Pancreas (tissue), 10 donors: Measurements from ENCODE around the gene ARFGAP1. TPM values are rescaled to one million over a fixed set of nuclear protein-coding genes. Genes with fewer than 3 reads are reported as not detected.

Experiments used
- ATAC-seq, 4 donors: fragments of 200-7000 bp; cut with Tn5 transposase; one replicate each; pipeline versions ENCODE4 v1.8.0 to v1.9.1; 2020; ENCODE audit warnings: mild to moderate bottlenecking in 4 of 4, moderate library complexity in 4 of 4
- DNase-seq, 6 donors: peaks; one replicate each; pipeline ENCODE4 v3.0.0-alpha.2; 2020
- FAIRE-seq: peaks from 2 replicates; lab custom pipeline; 2012; peaks lifted over from hg19 to GRCh38; lab: Jason Lieb, UNC
- H3K27ac ChIP-seq, 4 donors: fragments of 200-600 bp; sonication (generic); 1 replicate in 3 of 4; 2 replicates in 1 of 4; pipeline versions ENCODE4 v1.5.0 to v1.8.0; 2020
- H3K27me3 ChIP-seq, 4 donors: fragments of 200-600 bp; one replicate each; pipeline ENCODE4 v1.8.0; 2021
- H3K36me3 ChIP-seq, 3 donors: fragments of 200-600 bp; sonication (generic) in 1 of 3; one replicate each; pipeline versions ENCODE4 v1.5.0 to v1.8.0; 2020 to 2021
- H3K4me1 ChIP-seq, 3 donors: fragments of 200-600 bp; one replicate each; pipeline ENCODE4 v1.8.0; 2021
- H3K4me3 ChIP-seq, 4 donors: fragments of 200-600 bp; sonication (generic) in 2 of 4; one replicate each; pipeline versions ENCODE4 v1.5.0 to v1.8.0; 2020 to 2021
- H3K9me3 ChIP-seq, 4 donors: fragments of 200-600 bp; one replicate each; pipeline ENCODE4 v1.8.0; 2021
- WGBS, 2 donors: extraction: QIAGEN DNeasy Blood & Tissue Kit; methylation state at CpG; one replicate each; pipeline ENCODE4 v1.1.7; 2013; 5-methylcytosine and 5-hydroxymethylcytosine counted together
- intact Hi-C, 3 donors: fragments of 100-400 bp; cut with DNase I; formaldehyde crosslinking; loops; one replicate each; pipeline versions ENCODE4 v1.11.1 to v1.14.2; 2022
- polyA plus RNA-seq, 2 donors: library from polyadenylated mRNA; stranded (reverse); fragments of 200-250 nt; gene quantifications; one replicate each; pipeline ENCODE4 v1.2.3, GENCODE V29; 2013
- total RNA-seq, 6 donors: library from RNA; stranded (reverse); fragmentation: NEBNext Ultra II Directional in 4 of 6; extraction: Animal tissue kit (Norgen Biotek cat#: 25700) in 4 of 6; gene quantifications; one replicate each; pipeline versions ENCODE4 v1.2.1 to v1.2.4, GENCODE V29; 2021 to 2023
- TF ChIP-seq, protein P1 (sequence below), 4 donors: fragments of 200-600 bp; sonication (generic) in 3 of 4; IDR thresholded peaks; one replicate each; pipeline versions ENCODE4 v1.5.0 to v1.8.0; 2021; ENCODE audit warnings: antibody characterized with exemption in 4 of 4
- donor health status: healthy with polysubstance abuse.
- donor health status: DM: no; HTN: no; CAD: no; lungs with moderate emphysema.
- donor health status: DM: no; HTN: no; CAD: no.
- donor health status: control.
- donor health status: control.
- donor health status: Bipolar disorder and iron deficiency.
- donor health status: DM: yes; HTN: yes; CAD: no.
- donor health status: DM: no; HTN: no; CAD: no.
- donor health status: DM: no; HTN: no; CAD: no.
- donor health status: DM: yes; HTN: yes; CAD: no.

The ARFGAP1 gene
- total and polyA plus RNA-seq, 8 donors: 34.0 to 251 (median 53.3) TPM

DNA sequence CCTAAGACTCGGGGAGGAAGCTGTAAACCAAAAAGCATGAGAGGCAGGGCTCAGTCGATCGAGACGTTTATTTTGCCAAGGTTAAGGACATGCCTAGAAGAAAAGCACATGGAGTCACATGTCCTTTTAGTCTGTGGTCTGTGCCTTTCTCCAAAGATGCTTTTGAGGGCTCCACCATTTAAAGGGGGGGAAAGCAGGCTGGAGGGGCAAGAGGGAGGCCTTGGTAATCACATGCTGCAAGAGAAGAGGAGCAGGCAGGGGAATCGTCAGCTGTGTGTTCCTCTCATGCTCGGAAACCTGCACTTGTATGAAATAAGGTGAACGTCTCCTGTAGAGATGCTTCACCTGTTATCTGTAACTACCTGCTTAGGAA is 47.5 kb upstream of the ARFGAP1 start:
- no peak for DNase-seq
- WGBS, 2 donors: 28% methylated on average over 7 of the region's 7 CpGs
- ATAC-seq: no peak
- H3K4me1 ChIP-seq: no peaks in the 10 kb centered on the region
- H3K36me3 ChIP-seq: no peaks in the 10 kb centered on the region
- H3K27ac ChIP-seq: no peak overlapping the region
- TF ChIP-seq, protein P1, sequence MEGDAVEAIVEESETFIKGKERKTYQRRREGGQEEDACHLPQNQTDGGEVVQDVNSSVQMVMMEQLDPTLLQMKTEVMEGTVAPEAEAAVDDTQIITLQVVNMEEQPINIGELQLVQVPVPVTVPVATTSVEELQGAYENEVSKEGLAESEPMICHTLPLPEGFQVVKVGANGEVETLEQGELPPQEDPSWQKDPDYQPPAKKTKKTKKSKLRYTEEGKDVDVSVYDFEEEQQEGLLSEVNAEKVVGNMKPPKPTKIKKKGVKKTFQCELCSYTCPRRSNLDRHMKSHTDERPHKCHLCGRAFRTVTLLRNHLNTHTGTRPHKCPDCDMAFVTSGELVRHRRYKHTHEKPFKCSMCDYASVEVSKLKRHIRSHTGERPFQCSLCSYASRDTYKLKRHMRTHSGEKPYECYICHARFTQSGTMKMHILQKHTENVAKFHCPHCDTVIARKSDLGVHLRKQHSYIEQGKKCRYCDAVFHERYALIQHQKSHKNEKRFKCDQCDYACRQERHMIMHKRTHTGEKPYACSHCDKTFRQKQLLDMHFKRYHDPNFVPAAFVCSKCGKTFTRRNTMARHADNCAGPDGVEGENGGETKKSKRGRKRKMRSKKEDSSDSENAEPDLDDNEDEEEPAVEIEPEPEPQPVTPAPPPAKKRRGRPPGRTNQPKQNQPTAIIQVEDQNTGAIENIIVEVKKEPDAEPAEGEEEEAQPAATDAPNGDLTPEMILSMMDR (IDR thresholded peaks at IDR 0.05): no peak
- no peak overlapping the region for H3K4me3 ChIP-seq
- H3K9me3 ChIP-seq: no peaks in the 10 kb centered on the region
- FAIRE-seq: no peak
- intact Hi-C loops: no loop called here
- H3K27me3 ChIP-seq: no peaks in the 10 kb centered on the region

DNA sequence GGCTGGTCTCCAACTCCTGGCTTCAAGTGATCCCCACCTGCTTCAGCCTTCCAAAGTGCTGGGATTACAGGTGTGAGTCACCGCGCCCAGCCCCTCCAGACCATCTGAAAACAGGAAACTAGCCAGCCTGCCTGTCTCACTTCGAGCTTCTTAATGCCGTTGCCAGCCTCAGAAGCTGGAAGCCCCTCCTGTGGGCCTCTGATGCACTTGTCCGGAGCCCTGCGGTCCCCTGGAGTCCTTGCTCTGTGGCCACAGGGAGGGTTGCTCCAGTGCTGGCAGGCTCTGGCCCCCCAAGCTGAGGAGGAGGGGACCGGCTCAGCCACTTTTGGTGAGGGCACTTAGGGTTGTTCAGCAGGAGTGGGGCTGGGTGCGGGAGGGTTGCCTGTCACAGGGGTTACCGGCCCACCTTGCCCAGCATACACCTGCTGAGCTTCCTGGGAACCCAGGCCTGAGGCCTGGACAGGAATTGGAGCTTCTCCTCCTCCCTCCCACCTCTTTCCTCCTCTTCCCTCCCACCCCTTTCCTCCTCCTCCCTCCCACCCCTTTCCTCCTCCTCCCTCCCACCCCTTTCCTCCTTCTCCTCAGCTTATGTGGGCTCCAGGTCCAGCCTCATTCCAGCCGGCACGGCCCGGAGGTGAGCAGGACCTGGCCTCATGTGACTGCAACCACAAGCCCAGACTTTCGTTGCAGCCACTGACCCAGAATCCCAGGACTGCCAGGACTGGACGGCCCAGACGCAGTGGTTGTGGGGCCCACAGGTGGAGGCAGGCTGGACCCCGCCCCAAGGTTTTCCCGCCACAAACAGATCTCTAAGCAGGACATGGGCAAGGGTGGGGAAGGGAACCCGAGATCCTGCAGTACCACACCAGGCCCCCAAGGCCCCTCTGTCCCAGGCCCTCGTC is 46.3 kb upstream of the ARFGAP1 start:
- Histone ChIP-seq H3K4me3 (no peak overlapping the region), H3K27ac (no peak overlapping the region), H3K27me3 (no peaks in the 10 kb centered on the region), H3K9me3 (no peaks in the 10 kb centered on the region), H3K36me3 (no peaks in the 10 kb centered on the region), H3K4me1 (no peaks in the 10 kb centered on the region)
- intact Hi-C loops: no loop called here
- TF ChIP-seq, protein P1 (IDR thresholded peaks at IDR 0.05): no peak
- FAIRE-seq (no peak), DNase-seq (peak in 1 of 6 donors; percentile 41), ATAC-seq (no peak)
- WGBS, 2 donors: 78 to 80% methylated on average over 19 of the region's 19 CpGs

DNA sequence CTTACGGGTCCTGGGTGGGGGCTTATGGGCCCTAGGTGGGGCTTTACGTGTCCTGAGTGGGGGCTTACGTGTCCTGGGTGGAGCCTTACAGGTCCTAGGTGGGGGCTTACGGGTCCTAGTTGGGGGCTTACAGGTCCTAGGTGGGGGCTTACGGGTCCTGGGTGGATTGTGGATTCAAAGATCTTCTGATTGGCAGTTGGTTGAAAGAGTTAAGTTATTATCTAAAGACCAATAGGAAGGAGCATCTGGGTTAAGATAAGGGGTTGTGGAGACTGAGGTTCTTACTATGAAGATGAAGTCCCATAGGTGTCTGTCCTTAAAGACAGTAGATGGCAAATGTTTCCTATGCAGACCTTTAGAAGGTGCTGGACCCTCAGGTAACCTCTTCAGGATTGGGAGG is 45.4 kb upstream of the ARFGAP1 start:
- intact Hi-C loops: no loop called here
- FAIRE-seq: no peak

DNA sequence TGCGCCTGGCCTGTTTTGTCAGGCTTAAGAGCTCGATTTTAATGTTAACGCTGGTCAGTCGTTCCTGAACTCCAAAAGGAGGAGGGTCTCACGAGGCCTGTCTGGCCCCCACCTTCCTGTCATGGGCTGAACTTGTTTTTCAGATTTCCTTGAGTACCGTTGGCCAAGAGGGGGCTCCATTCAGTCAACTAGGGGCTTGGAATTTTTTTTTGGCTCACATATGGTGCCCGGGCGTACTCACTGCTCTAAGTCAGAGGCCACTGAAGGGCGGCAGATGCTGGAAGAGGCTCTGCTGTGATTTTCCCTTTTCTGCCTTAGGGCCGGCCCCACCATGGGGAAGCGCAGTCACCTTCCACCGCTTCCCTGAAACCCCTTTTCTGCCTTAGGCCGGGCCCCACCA is 43.8 kb upstream of the ARFGAP1 start:
- Histone ChIP-seq H3K27ac (no peak overlapping the region), H3K36me3 (no peaks in the 10 kb centered on the region), H3K4me3 (no peak overlapping the region), H3K27me3 (no peaks in the 10 kb centered on the region), H3K4me1 (no peaks in the 10 kb centered on the region), H3K9me3 (no peaks in the 10 kb centered on the region)
- intact Hi-C loops: no loop called here
- no peak for ATAC-seq
- TF ChIP-seq, protein P1 (IDR thresholded peaks at IDR 0.05): no peak
- no peak for FAIRE-seq
- WGBS, 2 donors: 49 to 56% methylated on average over 13 of the region's 13 CpGs
- DNase-seq: peak in 1 of 6 donors; percentile 7

More for the DNA sequence above, 45.4 kb upstream of the ARFGAP1 start:
- ATAC-seq: no peak
- no peaks in the 10 kb centered on the region for H3K4me1 ChIP-seq
- H3K4me3 ChIP-seq: no peak overlapping the region
- DNase-seq: no peak
- TF ChIP-seq, protein P1 (IDR thresholded peaks at IDR 0.05): no peak
- H3K9me3 ChIP-seq: no peaks in the 10 kb centered on the region
- no peaks in the 10 kb centered on the region for H3K27me3 ChIP-seq
- H3K27ac ChIP-seq: no peak overlapping the region
- no peaks in the 10 kb centered on the region for H3K36me3 ChIP-seq
- 77 to 82% methylated on average over 5 of the region's 5 CpGs for WGBS, 2 donors

DNA sequence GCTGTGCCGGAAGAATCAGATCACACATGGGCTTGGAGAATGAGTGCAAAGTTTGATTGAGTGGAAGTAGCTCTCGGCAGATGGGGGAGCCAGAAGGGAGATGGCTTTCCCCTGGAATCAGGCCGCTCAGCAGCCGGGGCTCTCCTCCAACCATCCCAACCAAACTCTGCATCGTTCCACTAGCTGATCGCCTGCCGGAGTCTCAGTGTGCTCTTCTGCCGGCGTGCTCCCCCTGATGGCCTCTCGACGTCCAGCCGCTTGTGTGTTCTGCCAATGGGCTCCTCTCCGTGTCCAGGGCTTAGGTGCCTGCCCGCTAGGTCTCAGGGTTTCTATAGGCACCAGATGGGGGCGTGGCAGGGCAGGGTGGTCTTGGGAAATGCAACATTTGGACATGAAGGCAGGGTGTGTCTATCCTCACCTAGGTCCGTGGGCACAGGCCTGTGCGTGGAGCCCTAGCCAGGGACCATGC is 41.8 kb upstream of the ARFGAP1 start:
- peak; percentile 80 to 89 (median 88) for ATAC-seq
- DNase-seq: peak; percentile 33 to 87 (median 54)
- intact Hi-C loops: no loop called here
- Histone ChIP-seq H3K27ac (no peak overlapping the region), H3K9me3 (no peaks in the 10 kb centered on the region), H3K27me3 (peaks cover 0 to 3% (median 0%) of the 10 kb centered on the region in 4 donors), H3K4me3 (no peak overlapping the region), H3K36me3 (no peaks in the 10 kb centered on the region), H3K4me1 (no peaks in the 10 kb centered on the region)
- WGBS, 2 donors: 8% methylated on average over 17 of the region's 17 CpGs
- no peak for FAIRE-seq
- TF ChIP-seq, protein P1 (IDR thresholded peaks at IDR 0.05): peak in 2 of 4 donors; percentile 27 to 35
